Activated CD8-positive, alpha-beta memory T cell treated with anti-CD3 and anti-CD28 coated beads, Interleukin-2, amount 50 U/mL, for 1 hour (primary cell): ENCODE results near the gene SLCO4C1.

Experiments
- DNase-seq: peaks from one replicate; pipeline ENCODE4 v3.0.0-alpha.2; 2020; ENCODE audit errors: extremely low read depth

SLCO4C1 gene

DNA sequence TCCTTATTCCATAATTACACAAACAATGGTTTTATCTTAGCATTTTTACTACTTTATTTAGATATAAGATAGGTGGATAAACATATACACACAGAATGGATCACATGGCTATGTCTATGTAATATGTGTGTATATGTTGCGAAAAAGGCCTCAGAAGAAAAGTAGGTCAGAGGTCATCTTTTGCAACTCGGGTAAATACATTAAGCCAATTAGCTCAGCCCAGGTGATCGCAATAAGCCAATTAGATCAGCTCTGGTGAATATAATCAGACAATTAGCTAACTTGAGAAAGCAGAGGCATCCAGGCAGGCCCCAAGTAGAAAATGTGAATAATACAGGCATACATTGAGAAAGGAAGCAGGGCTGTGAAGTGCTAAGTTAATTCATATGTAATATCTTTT, 24.3 kb downstream of the SLCO4C1 start:
- no peak for DNase-seq

- no peak for DNase-seq
These were observed 26.0 kb downstream of the SLCO4C1 start for GRCh38 chr5:102270036-102270435.

- DNase-seq: no peak
These were observed 33.4 kb downstream of the SLCO4C1 start for GRCh38 chr5:102262688-102263087.

DNA sequence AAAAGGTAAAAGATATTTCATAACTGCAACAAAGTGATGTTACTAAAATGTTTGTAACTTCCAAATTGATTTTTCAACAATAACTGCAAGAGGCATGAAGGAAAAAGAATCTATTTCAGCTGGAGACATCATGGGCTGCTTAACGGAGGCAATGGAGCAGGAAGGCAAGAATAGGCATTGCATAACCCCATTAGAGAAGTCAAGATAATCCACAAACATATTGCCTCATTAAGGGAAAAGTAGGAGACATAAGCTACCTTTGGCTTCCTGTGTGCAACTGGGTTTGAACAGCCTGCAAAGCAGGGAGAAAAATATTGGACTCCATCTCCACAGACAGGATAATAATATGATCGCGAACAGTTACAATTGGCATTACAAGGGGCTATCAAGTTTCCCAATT, 46.7 kb downstream of the SLCO4C1 start:
- no peak for DNase-seq

DNA sequence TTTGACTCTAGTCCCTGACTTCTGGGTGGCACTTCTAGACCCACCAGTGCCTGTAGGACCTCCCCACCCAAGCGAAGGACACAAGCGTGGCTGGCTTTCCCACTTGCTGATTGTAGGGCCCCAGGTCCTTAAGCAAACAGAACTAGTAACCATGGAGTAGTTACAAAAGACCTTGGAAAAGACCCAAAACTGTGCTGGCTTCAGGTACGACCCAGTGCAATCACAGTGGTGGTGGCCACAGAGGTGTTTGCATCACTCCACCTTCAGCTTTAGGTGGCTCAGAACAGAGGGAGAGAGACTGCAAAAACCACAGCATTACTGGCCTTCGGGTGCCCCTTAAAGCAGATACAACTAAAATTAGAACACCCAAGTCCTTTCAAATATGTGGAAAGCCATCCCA, 52.9 kb downstream of the SLCO4C1 start:
- DNase-seq: no peak

GRCh38 chr5:102241809-102242421, 54.2 kb downstream of the SLCO4C1 start:
- DNase-seq: no peak

DNA sequence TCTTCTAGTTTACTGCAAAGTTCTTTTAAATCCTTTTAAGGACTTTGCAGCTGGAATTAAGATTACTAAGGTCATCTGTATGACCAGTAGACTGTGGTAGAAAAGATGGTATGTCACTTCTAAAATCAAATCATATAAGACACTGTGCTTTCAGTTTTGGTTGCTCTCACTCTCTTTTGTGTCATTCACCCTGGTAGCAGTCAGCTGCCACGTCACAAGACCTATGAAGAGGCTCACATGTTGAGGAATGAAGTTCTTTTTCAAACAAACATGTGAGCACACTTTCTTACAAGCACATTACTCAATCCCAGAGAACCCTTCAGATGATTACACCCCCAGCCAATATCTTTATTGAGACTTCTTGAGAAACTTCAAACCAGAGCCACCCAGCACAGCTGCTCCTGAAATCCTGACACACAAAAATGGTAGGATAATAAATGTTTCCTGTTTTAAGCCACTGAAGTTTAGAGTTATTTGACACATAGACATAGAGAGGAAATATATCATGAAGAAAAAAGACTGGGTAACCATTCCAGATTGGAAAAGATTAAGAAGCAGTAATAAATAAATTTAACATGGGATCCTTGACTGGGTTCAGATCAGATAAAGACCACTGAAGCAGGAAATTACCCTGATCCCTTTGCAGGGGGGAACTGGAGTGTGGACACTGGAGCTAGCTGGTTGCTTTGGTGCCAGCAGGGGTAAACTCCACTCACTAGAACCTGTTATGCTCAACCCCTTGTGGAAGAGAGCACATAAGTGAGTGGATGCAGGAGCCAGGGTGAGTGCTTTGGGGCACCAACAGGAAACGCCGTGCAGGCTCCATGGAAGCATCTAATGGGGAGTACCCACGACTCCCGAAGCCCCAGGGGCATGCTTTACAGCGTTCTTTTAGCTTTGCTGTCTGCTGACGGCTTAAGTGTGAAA, 64.1 kb downstream of the SLCO4C1 start:
- no peak for DNase-seq

DNA sequence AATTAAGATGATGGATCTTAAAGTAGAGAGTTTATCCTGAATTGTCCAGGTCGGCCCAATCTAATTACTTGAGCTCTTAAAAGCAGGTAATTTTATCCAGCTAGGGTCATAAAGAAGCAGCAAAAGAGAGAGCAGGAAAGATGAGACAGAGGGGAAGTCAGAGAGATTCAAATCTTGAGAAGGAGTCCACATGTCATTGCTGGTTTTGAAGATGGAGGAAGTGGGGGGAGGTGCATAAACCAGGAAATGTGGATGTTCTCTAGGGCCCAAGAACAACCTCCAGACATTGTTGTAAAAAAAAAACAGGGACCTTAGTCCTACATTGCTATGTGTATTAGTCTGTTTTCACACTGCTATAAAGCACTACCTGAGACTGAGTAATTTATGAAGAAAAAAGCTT, 66.4 kb downstream of the SLCO4C1 start:
- no peak for DNase-seq

DNA sequence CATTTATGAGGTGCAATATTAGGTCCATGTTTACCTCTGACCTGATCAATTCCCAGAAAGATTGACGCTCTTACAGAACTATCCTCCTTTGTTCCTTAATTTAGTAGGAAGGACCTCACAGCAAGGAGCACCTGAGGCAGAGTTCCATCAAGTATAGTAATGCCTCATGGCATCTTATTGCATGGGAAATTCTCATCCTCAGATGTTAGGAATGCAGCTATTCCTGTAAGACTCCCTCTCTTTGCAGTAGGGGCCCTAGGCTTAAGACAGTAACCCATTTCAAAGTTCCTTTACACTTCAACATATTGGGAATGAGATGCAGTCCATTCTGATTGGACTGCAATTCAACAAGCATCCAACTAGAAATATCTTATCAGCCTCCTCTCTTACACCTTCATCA, 69.8 kb downstream of the SLCO4C1 start:
- no peak for DNase-seq

- no peak for DNase-seq
These were observed 72.3 kb downstream of the SLCO4C1 start for GRCh38 chr5:102223542-102224477.

DNA sequence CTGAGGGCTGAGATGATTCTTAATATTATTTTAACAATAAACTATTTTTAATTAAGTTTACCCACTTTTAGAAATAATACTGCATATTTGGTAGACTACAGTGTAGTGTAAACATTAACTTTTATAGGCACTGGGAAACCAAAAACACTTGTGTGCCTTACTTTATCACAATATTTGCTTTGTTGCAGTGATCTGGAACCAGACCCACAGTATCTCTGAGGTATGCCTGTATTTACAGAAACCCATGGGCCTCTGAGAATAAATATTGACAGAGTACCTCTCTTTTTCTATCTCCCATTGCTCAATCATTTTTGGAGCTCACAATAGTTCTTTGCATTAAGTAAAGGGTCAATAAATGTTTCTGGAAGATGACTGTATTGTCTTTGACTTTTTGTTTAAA, 73.3 kb downstream of the SLCO4C1 start:
- DNase-seq: no peak

DNA sequence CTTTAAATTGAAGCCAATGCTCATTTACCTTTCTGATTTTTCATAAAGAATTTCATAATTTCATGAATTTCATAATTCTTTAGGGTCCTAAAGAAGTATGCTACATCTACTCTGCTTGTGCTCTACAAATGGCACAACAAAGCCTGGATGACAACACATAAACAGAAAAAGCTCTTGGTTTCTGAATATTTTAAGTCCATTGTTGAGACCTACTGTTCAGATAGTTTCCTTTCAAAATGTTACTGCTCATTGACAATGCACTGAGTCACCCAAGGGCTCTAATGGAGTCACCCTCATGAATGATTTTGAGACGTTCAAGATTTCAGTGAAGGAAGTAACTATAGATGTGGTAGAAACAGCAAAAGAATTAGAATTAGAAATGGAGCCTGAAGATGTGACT, 74.1 kb downstream of the SLCO4C1 start:
- no peak for DNase-seq

DNA sequence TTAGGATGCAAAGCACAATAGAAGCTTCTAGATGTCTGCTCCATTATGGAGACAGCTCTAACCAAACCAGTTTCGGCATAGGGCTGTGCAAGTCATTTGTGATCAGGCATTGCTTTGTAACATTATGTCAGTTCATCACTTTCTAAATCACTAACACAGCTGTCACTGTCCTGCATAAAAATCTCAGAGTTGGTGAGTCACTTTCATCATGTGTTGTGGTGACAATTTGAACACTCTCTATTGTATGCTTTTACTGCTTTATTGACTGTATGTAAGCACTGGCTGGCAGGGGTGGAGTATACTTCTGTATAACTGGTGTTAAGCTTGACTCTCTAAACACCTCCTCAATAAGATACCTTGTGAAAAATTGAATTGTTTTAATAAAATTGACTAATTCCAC, 77.9 kb downstream of the SLCO4C1 start:
- DNase-seq: no peak

- no peak for DNase-seq
These were observed 79.4 kb downstream of the SLCO4C1 start for GRCh38 chr5:102216678-102217077.

DNA sequence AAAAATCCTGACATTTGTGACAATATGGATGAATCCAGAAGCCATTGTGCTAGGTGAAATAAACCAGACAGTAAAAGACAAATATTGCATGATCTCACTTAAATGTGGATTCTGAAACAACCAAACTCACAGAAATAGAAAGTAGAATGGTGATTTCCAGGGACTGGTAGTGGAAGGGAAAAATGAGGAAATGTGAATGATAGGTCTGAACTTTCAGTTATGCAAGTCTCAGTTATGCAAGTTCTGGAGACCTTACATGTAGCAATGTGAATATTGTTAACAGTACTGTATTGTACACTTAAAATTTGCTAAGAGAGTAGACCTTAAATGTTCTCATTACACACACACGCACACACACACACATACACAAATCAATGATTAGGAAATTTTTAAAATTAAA, 84.9 kb downstream of the SLCO4C1 start:
- no peak for DNase-seq

- DNase-seq: no peak
These were observed 95.2 kb downstream of the SLCO4C1 start for GRCh38 chr5:102200861-102201260.

DNA sequence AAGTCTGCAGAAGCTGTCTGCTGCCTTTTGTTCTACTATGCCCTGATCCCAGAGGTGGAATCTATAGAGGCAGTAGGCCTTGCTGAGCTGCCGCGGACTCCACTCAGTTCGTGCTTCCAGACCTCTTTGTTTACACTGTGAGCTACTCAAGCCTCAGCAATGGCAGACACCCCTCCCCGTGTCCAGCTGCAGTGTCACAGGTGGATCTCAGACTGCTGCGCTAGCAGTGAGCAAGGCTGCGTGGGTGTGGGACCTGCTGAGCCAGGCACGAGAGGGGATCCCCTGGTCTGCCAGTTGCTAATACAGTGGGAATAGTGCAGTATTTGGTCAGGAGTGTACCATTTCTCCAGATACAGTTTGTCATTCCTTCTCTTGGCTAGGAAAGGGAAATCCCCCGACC, 99.6 kb downstream of the SLCO4C1 start:
- no peak for DNase-seq
